Activated naive CD4-positive, alpha-beta T cell treated with anti-CD3 and anti-CD28 coated beads, Interleukin-2, amount 50 U/mL, for 24 hours (primary cell): ENCODE measurements around the gene DNAH17.
"Not testable (repeated sequence)": the region's sequence is repeated elsewhere in the genome, so short reads cannot be mapped to it uniquely, and the experiment has no call there.

Experiments used
- H3K27ac Mint-ChIP-seq: one replicate; pipeline ENCODE4 v1.8.0; 2021; ENCODE audit warnings: mild to moderate bottlenecking, mixed read lengths
- H3K27me3 Mint-ChIP-seq: one replicate; pipeline ENCODE4 v1.8.0; 2021; ENCODE audit warnings: mixed read lengths
- H3K36me3 Mint-ChIP-seq: one replicate; pipeline ENCODE4 v1.8.0; 2021; ENCODE audit warnings: mixed read lengths
- H3K4me1 Mint-ChIP-seq: one replicate; pipeline ENCODE4 v1.8.0; 2021; ENCODE audit warnings: mixed read lengths
- H3K4me3 Mint-ChIP-seq: one replicate; pipeline ENCODE4 v1.8.0; 2021; ENCODE audit warnings: mild to moderate bottlenecking, mixed read lengths
- H3K9me3 Mint-ChIP-seq: one replicate; pipeline ENCODE4 v1.8.0; 2021; ENCODE audit warnings: mixed read lengths

DNAH17 gene

DNA sequence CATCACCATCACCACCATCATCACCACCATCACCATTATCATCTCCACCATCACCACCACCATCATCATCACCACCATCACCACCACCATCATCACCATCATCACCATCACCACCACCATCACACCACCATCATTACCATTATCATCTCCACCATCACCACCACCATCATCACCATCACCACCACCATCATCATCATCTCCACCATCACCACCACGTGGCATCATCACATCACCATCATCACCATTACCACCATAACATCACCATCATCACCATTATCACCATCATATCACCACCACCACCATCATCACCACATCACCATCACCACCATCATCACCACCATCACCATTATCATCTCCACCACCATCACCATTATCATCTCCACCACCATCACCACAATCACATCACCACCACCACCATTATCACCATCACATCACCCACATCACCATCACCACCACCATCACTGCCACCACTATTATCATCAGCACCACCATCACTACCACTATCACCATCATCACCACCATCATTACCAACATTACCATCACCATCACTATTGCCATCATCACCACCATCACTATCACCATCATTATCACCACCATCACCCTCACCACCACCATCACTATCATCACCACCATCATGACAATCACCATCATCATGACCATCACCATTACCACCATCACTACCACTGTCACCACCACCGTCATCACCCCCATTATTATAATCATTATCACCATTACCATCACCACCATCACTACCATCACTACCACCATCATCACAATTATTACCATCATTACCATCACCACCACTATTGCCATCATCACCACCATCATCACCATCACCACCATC lies 99.1 kb downstream of the DNAH17 start:
- Mint-ChIP-seq H3K4me1 (no peaks in the 10 kb centered on the region), H3K27me3 (no peaks in the 10 kb centered on the region), H3K27ac (no peak overlapping the region), H3K36me3 (no peaks in the 10 kb centered on the region), H3K4me3 (no peak overlapping the region), H3K9me3 (no peaks in the 10 kb centered on the region)

DNA sequence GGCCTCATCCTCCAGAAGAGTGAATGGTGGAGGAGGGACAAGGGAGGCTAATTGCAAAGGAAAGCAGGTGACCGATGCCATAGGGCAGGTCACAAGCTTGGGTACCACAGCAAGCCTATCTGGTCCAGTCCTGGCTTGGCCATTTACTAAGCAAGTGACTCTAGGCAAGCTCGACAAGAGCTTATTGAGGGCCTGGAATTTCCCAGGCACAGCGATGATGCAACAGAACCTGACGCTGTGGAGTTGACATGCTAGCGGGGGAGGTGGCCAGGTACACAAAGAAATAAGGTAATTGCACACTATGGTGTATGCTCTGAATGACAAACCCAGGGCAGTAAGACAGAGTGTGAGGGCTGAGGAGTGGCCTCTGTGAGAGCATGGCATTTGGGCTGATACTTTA lies 100.2 kb downstream of the DNAH17 start:
- no peaks in the 10 kb centered on the region for H3K4me1 Mint-ChIP-seq
- no peak overlapping the region for H3K4me3 Mint-ChIP-seq
- H3K27ac Mint-ChIP-seq = no peak overlapping the region
- H3K27me3 Mint-ChIP-seq = no peaks in the 10 kb centered on the region
- no peaks in the 10 kb centered on the region for H3K9me3 Mint-ChIP-seq
- H3K36me3 Mint-ChIP-seq = no peaks in the 10 kb centered on the region

DNA sequence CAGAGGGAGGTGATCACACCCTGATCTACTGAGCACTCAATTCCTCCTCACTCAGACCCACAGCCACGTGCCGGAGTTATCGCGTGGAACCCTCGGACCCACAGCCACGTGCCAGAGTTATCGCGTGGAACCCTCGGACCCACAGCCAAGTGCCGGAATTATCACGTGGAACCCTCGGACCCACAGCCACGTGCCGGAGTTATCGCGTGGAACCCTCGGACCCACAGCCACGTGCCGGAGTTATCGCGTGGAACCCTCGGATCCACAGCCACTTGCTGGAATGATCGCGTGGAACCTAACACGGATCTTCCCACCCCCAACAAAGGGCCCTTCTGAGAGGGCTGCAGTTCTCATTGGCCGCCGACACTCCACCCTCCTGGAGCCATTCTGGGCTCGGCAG lies 101.0 kb downstream of the DNAH17 start:
- no peak overlapping the region for H3K4me3 Mint-ChIP-seq
- H3K4me1 Mint-ChIP-seq = no peaks in the 10 kb centered on the region
- H3K9me3 Mint-ChIP-seq = no peaks in the 10 kb centered on the region
- no peaks in the 10 kb centered on the region for H3K27me3 Mint-ChIP-seq
- no peak overlapping the region for H3K27ac Mint-ChIP-seq
- no peaks in the 10 kb centered on the region for H3K36me3 Mint-ChIP-seq

DNA sequence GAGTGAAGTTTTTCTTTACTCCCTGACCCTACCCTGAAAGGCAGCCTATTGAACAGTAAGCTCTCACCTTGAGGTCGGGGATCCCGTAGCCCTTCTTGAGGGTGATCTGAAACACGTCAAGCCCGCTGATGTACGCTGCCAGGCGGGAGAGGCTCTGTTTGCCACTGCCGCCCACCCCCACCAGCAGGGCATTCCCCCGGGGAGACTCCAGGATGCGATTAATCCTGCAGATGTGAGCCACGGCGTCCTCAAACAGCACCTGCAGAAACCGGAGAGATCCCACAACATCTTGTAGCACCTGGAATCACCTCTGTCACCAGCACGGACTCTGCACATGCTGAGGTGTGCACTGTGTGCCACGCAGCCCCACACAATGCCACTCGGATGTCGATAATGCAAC lies 102.0 kb downstream of the DNAH17 start:
- no peaks in the 10 kb centered on the region for H3K27me3 Mint-ChIP-seq
- H3K36me3 Mint-ChIP-seq = no peaks in the 10 kb centered on the region
- H3K4me1 Mint-ChIP-seq = no peaks in the 10 kb centered on the region
- no peak overlapping the region for H3K4me3 Mint-ChIP-seq
- no peaks in the 10 kb centered on the region for H3K9me3 Mint-ChIP-seq
- no peak overlapping the region for H3K27ac Mint-ChIP-seq

DNA sequence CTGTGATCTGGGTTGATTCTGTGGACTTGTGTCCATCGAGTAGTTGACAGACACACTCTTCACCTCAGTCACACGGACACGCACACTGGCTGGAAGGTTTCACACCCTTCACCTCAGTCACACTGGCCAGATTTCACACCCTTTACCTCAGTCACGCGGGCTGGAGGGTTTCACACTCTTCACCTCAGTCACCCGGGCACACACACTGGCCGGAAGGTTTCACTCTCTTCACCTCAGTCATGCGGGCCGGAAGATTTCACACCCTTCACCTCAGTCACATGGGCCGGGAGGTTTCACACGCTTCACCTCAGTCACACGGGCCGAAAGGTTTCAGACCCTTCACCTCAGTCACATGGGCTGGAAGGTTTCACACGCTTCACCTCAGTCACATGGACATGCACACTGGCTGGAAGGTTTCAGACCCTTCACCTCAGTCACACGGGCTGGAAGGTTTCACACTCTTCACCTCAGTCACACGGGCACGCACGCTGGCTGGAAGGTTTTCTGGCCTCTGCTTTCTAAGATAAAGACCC lies 102.5 kb downstream of the DNAH17 start:
- Mint-ChIP-seq H3K27me3 (no peaks in the 10 kb centered on the region), H3K36me3 (no peaks in the 10 kb centered on the region), H3K27ac (no peak overlapping the region), H3K9me3 (no peaks in the 10 kb centered on the region), H3K4me3 (no peak overlapping the region), H3K4me1 (no peaks in the 10 kb centered on the region)

DNA sequence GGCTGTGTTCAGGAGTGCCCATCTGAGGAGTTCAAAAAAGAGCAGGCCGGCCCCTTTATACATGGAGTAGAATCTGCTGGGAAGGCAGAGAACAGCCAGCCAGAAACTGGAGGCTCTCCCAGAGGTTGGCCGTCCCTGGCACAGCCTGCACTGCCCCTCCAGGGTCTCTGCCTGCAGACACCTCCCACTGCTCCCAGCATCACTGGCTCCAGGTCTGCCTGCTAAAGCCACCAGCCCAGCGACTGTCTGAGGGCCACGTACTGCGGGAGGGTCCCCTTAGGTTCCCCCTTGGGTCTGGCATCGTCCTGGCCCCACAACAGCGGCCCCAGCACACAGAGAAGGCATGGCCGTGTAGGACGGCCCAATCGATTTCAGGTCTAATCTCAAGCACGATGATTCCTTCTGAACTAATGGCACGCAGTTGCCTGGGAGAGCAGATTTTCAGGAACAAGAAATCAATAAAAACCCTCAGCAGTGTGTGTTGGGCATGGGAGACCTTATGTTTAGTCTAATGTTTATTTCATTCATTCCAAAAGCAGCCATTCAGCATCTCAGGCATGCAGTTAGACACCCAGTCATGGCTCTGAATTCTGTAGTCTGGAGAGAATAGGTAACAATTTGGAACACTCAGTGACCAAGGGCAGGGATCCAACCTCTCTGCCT lies 103.1 kb downstream of the DNAH17 start:
- no peak overlapping the region for H3K4me3 Mint-ChIP-seq
- no peaks in the 10 kb centered on the region for H3K9me3 Mint-ChIP-seq

DNA sequence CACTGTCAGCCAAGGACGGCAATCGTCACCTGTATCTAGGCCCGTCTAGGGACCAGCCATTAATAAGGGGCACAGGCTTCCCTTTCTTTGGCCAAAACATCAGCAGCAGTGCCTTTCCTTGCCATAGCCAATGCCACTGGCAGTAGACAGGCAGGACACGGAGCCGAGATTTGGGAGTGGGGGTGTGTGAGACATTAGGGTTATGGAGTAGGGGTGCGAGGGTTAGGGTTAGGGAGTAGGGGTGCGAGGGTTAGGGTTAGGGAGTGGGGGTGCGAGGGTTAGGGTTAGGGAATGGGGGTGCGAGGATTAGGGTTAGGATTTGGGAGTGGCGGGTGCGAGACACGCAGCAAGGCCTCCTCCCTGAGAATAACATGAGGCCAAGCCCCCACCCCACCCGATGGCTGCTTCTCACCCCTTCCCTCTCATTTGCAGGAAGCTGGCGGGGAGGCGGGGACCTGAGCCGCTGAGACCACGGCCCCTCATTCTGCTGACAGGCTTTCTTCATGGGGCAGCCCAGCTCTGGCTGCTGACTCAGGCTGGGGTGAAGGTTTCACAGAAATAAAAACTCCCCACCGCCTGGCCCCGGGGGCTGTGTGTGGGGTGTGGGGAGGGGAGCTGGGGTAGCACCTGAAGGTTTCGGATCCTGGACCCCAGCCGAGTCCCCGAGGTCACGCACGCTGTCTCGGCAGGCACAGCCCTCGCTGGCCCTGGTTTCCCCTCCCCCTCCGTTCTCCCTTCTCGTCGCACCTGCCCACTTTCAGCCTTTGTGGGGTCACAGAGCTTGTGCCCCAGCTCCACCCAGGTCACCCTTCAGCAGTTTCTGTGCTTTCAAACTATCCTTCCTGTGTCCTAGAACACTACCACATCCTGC lies 104.9 kb downstream of the DNAH17 start:
- no peaks in the 10 kb centered on the region for H3K4me1 Mint-ChIP-seq
- no peaks in the 10 kb centered on the region for H3K9me3 Mint-ChIP-seq
- no peaks in the 10 kb centered on the region for H3K27me3 Mint-ChIP-seq
- H3K4me3 Mint-ChIP-seq = no peak overlapping the region
- no peak overlapping the region for H3K27ac Mint-ChIP-seq
- H3K36me3 Mint-ChIP-seq = no peaks in the 10 kb centered on the region

More for the DNA sequence above, 103.1 kb downstream of the DNAH17 start:
- no peaks in the 10 kb centered on the region for H3K4me1 Mint-ChIP-seq
- H3K27ac Mint-ChIP-seq = no peak overlapping the region
- no peaks in the 10 kb centered on the region for H3K27me3 Mint-ChIP-seq
- H3K36me3 Mint-ChIP-seq = no peaks in the 10 kb centered on the region

DNA sequence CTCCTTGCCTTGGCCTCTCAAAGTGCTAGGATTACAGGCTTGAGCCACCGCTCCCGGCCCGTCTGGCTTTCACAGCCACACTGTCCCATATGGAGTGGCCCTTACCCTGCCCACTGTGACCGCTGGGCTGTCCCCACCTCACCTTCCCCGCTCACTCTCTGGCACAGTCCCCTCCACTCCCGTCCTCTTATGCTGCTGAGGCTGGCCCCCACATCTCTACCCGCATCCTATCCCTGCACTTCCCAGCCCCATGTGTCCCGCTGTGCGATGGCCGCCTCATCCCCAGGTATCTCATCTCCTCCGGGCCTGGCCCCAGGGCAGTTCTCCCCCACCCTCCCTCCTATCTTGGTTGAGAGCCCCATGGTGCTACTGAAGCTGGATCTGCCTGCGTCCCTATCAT lies 105.6 kb downstream of the DNAH17 start:
- peak overlapping the region; percentile 23 for H3K27ac Mint-ChIP-seq
- H3K36me3 Mint-ChIP-seq = no peaks in the 10 kb centered on the region
- no peaks in the 10 kb centered on the region for H3K9me3 Mint-ChIP-seq
- no peak overlapping the region for H3K4me3 Mint-ChIP-seq
- no peaks in the 10 kb centered on the region for H3K27me3 Mint-ChIP-seq
- H3K4me1 Mint-ChIP-seq = no peaks in the 10 kb centered on the region

DNA sequence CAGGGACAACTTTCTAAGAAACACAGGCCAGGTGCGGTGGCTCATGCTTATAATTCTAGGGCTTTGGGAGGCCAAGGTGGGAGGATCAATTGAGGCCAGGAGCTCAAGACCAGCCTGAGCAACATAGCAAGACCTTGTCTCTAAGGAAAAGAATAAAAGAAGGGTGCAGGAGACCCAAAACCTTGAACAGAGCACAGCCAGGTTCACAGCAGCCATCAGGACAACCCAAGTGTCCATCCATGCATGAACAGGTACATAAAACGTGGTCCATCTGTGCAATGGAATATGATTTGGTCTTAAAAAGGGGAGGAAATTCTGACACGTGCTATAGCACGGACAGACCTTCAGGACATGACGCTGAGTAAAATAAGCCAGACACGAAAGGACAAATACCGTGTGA lies 107.8 kb downstream of the DNAH17 start:
- Mint-ChIP-seq H3K27ac (no peak overlapping the region), H3K27me3 (no peaks in the 10 kb centered on the region), H3K9me3 (no peaks in the 10 kb centered on the region), H3K4me3 (no peak overlapping the region), H3K36me3 (no peaks in the 10 kb centered on the region), H3K4me1 (no peaks in the 10 kb centered on the region)

DNA sequence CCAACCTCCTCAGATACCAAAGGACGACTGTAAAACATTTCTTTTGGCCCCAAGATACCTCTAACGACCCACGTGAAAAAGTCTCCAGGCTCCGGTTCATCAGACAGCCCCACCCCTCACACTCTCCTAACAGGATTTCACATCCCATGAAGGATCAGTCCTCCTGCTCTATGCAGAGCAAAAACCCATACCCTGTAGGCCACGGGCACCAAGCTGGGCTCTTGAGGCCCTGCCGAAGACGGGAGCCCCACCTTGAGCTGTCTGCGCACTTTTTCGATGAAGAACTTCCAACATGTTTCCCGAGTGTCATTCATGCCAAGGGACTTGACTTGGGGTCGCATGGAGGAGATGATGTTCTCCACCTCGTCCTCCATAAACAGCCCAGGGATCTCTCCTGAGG lies 108.8 kb downstream of the DNAH17 start:
- no peak overlapping the region for H3K27ac Mint-ChIP-seq
- no peaks in the 10 kb centered on the region for H3K36me3 Mint-ChIP-seq
- no peaks in the 10 kb centered on the region for H3K27me3 Mint-ChIP-seq
- no peaks in the 10 kb centered on the region for H3K4me1 Mint-ChIP-seq
- no peak overlapping the region for H3K4me3 Mint-ChIP-seq
- no peaks in the 10 kb centered on the region for H3K9me3 Mint-ChIP-seq

DNA sequence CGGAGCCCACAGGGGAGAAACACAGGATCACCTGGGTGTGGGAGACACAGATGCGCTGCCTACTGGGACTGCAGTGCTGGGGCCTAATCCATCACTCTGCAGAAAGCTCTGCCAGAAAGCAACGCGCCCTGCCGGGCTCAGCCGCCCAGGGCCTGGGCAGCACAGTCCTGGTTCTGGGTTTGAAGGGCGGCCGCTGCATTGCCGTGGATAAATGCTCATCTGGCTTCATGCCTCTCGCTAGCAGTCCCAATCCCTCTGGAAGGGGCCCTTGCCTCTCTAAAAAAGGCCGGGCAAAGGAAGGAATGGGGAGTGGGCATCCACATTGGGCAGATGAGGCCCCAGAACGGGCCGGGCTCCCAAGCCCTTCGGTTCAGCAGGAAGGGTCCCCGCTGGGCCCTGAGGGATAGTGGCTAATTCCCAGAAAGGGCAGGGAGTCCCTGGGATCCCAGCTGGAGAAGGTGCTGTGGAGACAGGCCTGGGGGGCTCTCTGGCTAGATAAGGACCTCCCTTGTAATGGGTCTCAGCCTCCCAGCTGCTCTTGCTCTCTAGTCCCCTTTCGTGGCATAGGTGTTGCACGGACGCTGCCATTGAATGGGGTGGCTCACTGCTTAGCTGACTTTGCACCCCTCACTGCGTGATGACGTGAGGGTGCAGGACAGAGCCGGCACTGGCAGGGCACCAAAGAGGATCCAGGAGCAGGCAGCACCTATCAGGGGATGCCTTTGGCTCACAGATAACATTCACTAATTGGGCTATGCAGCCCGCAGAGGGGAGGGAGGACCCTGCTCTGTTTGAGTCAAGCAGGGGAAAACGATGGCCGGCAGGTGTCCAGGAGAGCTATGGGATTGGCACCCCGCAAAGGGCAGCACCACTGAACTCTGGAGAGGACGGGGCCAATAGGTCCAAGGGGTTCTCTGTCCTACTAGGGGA lies 110.1 kb downstream of the DNAH17 start:
- Mint-ChIP-seq H3K27ac (peak overlapping the region; percentile 1), H3K9me3 (no peaks in the 10 kb centered on the region), H3K36me3 (no peaks in the 10 kb centered on the region), H3K4me3 (no peak overlapping the region), H3K4me1 (no peaks in the 10 kb centered on the region), H3K27me3 (no peaks in the 10 kb centered on the region)

DNA sequence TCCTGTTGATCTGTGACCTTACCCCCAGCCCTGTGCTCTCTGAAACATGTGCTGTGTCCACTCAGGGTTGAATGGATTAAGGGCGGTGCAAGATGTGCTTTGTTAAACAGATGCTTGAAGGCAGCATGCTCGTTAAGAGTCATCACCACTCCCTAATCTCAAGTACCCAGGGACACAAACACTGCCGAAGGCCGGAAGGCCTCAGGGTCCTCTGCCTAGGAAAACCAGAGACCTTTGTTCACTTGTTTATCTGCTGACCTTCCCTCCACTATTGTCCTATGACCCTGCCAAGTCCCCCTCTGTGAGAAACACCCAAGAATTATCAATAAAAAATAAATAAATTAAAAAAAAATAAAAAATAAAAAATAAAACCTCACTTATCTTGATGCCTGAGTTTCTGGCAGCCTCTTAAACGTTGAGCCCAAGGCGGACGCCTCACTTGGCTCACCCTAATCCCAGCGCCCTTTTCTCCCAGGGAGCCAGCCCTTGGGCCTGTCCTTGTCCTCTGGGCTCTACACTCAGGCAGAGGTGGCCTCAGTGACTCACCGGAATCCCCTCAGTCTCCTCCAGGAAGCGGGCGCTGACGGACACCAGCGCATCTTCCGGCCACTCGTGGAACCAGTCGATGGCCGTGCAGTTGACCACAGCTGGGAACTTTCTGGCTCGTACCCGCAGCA lies 110.9 kb downstream of the DNAH17 start:
- H3K4me3 Mint-ChIP-seq, H3K9me3 Mint-ChIP-seq, H3K27me3 Mint-ChIP-seq, H3K27ac Mint-ChIP-seq, H3K36me3 Mint-ChIP-seq, H3K4me1 Mint-ChIP-seq: not testable (repeated sequence)

DNA sequence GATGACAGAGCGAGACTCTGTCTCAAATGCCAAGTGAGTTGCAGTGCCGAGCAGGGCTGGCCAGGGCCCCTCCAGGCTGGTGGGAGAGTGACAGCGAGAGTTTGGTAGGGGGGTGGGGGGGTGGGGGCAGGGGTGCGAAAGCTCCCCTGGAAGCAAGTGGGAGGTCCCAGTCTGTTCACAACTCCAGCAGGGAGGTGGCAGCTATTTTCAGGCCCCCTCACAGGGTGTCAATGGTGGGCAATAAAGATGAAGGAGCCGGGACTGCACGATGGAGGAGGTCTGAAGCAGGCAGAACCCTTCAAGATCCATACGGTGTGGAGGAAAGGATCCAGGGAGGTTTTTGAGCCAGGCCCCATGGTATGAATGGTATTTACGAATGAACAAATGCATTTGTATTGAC lies 115.0 kb downstream of the DNAH17 start:
- no peaks in the 10 kb centered on the region for H3K36me3 Mint-ChIP-seq
- H3K27ac Mint-ChIP-seq = no peak overlapping the region
- H3K27me3 Mint-ChIP-seq = no peaks in the 10 kb centered on the region
- no peaks in the 10 kb centered on the region for H3K9me3 Mint-ChIP-seq
- H3K4me1 Mint-ChIP-seq = no peaks in the 10 kb centered on the region
- H3K4me3 Mint-ChIP-seq = no peak overlapping the region

DNA sequence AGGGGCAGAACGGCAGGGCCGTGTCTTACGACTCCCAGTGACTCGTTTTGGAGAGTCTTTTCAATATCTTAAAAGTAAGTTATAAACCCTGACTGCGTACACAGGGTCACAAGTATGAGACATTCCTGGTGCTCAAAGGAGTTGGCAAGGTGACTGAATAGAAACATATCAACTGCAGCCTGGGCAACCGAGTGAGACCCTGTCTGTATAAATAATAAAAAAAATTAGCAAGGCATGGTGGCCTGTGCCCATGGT lies 115.5 kb downstream of the DNAH17 start:
- Mint-ChIP-seq H3K4me1 (no peaks in the 10 kb centered on the region), H3K4me3 (no peak overlapping the region), H3K9me3 (no peaks in the 10 kb centered on the region), H3K27ac (no peak overlapping the region), H3K27me3 (no peaks in the 10 kb centered on the region), H3K36me3 (no peaks in the 10 kb centered on the region)
